ENCODE results near the gene AMHR2. TPM values are rescaled to one million over a fixed set of nuclear protein-coding genes. Genes with fewer than 3 reads are reported as not detected.

AMHR2 gene
- total RNA-seq, 1 experiment from 2014 or later: 0.14 TPM

DNA sequence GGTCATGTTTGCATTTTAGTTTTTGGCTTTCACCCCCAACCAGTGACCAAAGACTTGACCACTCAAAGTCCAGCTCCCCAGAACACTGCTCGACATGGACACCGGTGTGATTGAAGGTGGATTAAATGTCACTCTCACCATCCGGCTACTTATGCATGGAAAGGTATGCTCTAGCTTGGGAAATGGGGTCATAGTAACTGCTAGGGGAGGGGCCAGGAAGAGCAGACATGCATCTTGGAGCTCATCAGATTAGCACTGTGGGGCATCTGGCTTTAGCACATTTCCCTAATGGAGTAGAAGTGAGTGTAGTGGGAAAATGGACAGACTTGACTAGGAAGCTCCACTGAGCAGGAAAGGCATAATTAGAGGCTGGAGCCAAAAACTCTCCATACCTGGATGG is 31.1 kb downstream of the AMHR2 start:
- Histone ChIP-seq H3K4me3 (no peak overlapping the region), H3K27ac (no peak overlapping the region), H3K9me3 (replicated peaks) (no peaks in the 10 kb centered on the region), H3K27me3 (no peaks in the 10 kb centered on the region), H3K36me3 (peaks cover 71% of the 10 kb centered on the region), H3K4me1 (peaks cover 8% of the 10 kb centered on the region)
- DNase-seq: no peak

DNA sequence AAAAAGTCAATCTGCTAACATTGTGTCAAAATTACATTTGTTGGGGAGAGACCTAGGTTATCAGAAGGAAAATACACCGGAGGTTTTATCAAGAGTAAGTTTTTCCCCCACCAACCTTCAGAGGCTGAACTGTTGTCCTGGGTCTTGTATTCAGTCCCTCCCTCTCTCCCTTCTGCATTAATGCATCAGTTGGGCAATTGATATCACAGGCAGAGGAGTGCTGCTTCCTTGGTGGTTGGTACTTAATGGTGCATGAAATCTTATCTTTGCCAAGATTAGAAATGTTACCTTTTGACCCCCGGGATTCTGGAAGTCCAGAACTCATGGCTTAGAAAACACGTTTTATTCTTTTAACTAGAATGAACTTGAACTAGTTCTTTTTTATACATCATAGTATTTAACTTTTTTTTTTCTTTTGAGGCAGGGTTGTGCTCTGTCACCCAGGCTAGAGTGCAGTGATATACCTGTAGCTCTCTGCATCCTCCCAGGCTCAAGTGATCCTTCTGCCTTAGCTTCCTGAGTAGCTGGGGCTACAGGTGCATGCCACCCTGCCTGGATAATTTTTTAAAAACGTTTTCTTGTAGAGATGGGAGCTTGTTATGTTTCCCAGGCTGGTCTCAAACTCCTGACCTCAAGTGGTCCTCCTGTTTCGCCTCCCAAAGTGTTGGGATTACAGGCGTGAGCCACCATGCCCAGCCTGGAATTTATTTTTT is 33.2 kb downstream of the AMHR2 start:
- DNase-seq: no peak
- no peaks in the 10 kb centered on the region for H3K9me3 ChIP-seq (replicated peaks)
- H3K36me3 ChIP-seq: peaks cover 92% of the 10 kb centered on the region
- no peak overlapping the region for H3K4me3 ChIP-seq
- no peaks in the 10 kb centered on the region for H3K27me3 ChIP-seq
- H3K27ac ChIP-seq: no peak overlapping the region
- peaks cover 8% of the 10 kb centered on the region for H3K4me1 ChIP-seq

DNA sequence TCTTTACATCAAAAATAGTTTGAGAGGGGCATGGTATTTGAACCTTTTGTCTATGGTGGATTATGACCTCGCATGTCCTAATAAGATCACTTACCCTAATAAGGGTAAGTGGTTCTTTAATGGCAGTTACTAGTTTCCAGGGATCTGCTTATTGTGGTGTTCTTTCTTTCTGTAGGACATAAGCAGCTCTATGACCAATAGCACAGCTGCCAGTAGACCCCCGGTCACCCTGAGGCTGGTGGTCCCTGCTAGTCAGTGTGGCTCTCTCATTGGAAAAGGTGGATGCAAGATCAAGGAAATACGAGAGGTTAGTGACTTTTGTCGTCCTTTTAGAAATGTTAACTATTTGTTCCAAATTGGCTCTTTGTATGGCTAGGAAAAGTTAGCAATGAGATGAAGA is 35.4 kb downstream of the AMHR2 start:
- no peaks in the 10 kb centered on the region for H3K27me3 ChIP-seq
- no peak overlapping the region for H3K27ac ChIP-seq
- H3K4me3 ChIP-seq: no peak overlapping the region
- H3K36me3 ChIP-seq: peaks cover 99% of the 10 kb centered on the region
- no peaks in the 10 kb centered on the region for H3K9me3 ChIP-seq (replicated peaks)
- H3K4me1 ChIP-seq: no peaks in the 10 kb centered on the region
- DNase-seq: no peak

DNA sequence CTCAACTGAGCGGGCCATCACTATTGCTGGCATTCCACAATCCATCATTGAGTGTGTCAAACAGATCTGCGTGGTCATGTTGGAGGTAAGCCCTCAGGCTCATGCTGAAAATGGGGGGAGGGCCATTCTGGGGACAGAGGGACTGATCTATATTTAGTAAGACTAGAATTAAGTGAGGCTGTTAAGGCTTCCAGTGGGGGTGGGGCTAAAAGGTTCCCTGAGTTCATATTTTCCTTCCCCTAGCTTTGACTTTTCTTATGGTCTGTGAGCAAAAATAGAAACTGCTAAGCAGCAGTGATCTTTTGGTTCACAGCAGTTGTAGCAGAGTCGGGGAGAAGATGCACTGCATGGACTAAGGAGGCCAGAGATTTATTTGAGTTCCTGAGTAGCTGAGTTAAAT is 37.4 kb downstream of the AMHR2 start:
- Histone ChIP-seq H3K36me3 (peaks cover 98% of the 10 kb centered on the region), H3K27me3 (no peaks in the 10 kb centered on the region), H3K4me1 (no peaks in the 10 kb centered on the region), H3K27ac (no peak overlapping the region), H3K4me3 (no peak overlapping the region), H3K9me3 (replicated peaks) (no peaks in the 10 kb centered on the region)
- no peak for DNase-seq

DNA sequence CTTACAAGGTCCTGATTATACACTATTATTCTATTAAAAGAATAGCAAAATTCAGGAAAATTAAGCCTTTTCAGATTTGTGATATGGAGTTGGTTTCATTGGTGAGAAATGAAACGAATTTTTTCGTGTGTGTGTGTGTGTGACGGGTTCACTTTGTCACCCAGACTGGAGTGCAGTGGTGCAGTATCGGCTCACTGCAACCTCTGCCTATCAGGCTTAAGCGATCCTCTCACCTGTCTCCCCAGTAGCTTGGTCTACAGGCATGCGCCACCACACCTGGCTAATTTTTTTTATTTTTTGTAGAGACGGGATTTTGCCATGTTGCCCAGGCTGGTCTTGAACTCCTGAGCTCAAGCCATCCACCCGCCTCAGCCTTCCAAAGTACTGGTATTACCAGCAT is 37.9 kb downstream of the AMHR2 start:
- no peak overlapping the region for H3K27ac ChIP-seq
- no peak for DNase-seq
- no peaks in the 10 kb centered on the region for H3K27me3 ChIP-seq
- H3K4me3 ChIP-seq: no peak overlapping the region
- no peaks in the 10 kb centered on the region for H3K4me1 ChIP-seq
- no peaks in the 10 kb centered on the region for H3K9me3 ChIP-seq (replicated peaks)
- H3K36me3 ChIP-seq: peaks cover 98% of the 10 kb centered on the region

DNA sequence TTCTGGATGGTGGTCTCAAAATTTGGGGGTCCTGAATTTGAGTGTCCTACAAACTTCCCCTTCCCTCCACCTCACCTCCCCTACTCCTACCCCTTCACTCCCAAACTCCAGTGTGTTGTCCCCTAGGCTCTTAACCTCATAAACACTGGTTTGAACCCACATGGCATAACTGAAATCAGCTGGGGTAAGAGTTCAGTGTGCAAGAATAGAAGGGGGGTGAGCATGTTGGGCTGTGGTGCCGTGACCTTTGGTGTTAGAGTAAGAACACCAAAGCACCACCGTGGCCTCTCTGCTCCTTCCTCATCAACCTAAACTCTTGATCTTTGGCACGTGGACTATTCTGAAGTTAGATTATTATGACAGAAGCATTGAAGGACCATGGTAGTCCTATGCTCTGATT is 39.3 kb downstream of the AMHR2 start:
- Histone ChIP-seq H3K9me3 (replicated peaks) (no peaks in the 10 kb centered on the region), H3K27me3 (no peaks in the 10 kb centered on the region), H3K4me3 (no peak overlapping the region), H3K4me1 (no peaks in the 10 kb centered on the region), H3K27ac (no peak overlapping the region), H3K36me3 (peaks cover 98% of the 10 kb centered on the region)
- no peak for DNase-seq

DNA sequence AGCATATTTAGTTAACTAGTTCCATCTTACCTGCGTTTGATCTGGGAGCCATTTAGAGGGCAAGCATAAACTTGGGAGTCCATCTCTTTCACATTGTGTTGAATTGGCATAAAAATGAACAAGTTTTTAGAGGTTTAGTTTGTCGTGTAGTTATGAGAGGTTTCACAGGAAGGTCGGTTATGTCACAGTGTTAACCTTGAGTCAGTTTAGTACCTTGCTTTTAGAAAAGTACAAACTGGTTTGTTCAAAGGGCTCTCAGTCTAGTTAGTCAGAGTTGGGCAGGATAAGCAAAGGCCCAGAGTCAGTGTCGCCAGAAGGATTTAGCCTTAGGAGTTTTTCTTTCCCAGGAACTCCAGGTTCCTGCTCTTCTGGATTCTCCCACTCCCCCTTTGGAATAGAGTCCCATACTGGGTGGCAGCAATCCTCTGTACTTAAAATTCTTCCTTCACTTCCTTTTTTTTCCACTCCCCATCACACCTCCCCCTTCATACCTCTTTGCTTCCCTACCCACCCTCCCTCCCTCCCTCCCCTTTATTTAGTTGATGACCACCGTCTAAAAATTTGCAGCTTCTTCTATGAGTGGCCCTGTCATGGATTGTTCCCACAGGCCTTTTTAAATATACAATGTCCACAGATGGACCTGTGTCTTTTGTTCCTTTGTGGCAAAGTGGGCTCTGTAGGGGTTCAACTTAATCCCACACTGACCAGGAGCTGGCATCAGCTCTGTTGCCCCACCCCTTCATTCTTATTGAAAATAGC is 40.3 kb downstream of the AMHR2 start:
- Histone ChIP-seq H3K27ac (no peak overlapping the region), H3K4me3 (no peak overlapping the region), H3K4me1 (no peaks in the 10 kb centered on the region), H3K36me3 (peaks cover 98% of the 10 kb centered on the region), H3K27me3 (no peaks in the 10 kb centered on the region), H3K9me3 (replicated peaks) (no peaks in the 10 kb centered on the region)
- DNase-seq: no peak

DNA sequence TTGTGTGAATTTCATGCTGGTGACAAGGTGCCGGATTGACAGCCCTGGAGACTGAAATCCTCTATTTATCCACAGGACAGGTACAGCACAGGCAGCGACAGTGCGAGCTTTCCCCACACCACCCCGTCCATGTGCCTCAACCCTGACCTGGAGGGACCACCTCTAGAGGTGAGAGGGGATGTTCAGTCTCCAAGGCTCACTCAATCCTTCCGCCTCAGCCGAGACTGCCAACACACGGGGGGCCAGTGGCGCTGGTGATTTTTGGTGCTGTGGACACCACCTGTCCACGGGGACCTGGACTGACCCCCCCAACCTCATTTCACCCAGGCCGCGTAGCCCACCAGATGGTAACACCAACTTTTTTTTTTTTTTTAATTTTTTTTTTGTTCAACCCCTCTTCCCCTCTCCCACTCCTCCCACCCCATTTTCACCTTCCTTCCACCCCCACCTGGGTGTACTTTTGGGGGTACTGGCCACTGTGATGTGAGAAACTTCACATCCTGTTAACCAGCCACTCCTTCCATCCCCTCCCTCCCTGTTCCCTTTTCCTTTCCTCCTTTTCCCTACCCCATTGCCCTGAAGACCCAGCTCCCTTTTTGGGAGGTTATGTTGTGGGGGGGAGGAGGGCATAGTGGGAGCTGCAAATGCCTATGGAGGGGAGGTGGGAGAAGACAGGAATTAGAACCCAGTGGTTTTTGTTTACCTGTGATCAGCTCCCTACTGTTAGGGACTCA is 41.2 kb downstream of the AMHR2 start:
- Histone ChIP-seq H3K9me3 (replicated peaks) (no peaks in the 10 kb centered on the region), H3K27me3 (no peaks in the 10 kb centered on the region), H3K4me3 (no peak overlapping the region), H3K36me3 (peaks cover 98% of the 10 kb centered on the region), H3K27ac (no peak overlapping the region), H3K4me1 (no peaks in the 10 kb centered on the region)
- DNase-seq: no peak

DNA sequence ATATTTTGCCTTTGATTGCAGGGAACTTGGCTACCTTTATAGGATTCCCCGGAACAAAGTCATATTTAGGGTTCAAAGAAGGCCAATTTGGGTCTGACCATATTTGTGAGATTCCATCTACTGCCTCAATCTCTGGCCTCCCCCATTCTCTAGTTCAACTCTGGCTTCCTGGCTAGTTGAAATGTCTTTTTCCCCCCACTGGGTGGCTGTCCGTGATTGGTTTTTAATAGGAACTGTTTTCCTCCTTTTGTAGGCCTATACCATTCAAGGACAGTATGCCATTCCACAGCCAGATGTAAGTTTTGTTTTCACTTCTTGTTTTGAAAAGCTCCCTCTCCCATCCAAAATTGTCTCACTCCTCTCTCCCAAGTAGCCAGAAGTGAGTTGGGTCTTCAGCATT is 42.0 kb downstream of the AMHR2 start:
- DNase-seq: no peak
- Histone ChIP-seq H3K4me3 (no peak overlapping the region), H3K4me1 (no peaks in the 10 kb centered on the region), H3K36me3 (peaks cover 98% of the 10 kb centered on the region), H3K27ac (no peak overlapping the region), H3K9me3 (replicated peaks) (no peaks in the 10 kb centered on the region), H3K27me3 (no peaks in the 10 kb centered on the region)

DNA sequence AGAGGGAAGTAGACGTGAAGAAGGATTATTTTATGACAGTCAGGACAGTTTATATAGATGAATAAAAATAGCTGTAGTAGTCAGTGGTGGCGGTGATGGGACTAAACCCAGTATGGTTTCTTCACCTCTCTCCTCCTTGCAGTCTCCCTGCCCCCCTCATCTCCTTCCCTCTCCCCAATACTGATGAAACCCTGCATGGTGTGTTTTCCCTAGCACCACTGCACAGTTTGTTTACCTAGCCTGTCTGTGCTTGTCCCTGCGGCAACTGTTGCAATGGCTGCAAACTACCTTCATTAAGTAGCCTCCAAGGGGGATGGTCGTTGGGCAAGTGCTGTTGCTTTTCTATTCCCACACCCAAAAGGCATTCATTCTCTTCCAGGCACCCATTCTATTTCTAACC is 43.0 kb downstream of the AMHR2 start:
- Histone ChIP-seq H3K36me3 (peaks cover 96% of the 10 kb centered on the region), H3K9me3 (replicated peaks) (no peaks in the 10 kb centered on the region), H3K4me1 (no peaks in the 10 kb centered on the region), H3K27me3 (no peaks in the 10 kb centered on the region), H3K4me3 (no peak overlapping the region), H3K27ac (no peak overlapping the region)
- no peak for DNase-seq

DNA sequence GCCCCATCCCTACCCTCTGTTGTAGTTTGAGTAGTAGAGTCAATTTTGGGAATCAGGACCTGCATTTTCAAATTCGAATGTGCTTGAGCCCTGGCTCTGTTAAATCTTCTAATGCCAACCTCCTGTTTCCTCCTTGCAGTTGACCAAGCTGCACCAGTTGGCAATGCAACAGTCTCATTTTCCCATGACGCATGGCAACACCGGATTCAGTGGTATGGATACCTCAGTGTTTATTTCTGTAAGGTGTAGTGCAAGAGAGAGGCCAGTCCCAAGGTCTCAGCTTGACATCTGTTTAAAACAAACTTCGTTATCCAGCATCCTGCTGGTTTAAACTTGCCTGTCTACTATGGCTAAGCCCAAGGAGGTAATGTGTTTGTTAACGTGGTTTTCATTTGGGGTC is 43.4 kb downstream of the AMHR2 start:
- H3K9me3 ChIP-seq (replicated peaks): no peaks in the 10 kb centered on the region
- H3K27ac ChIP-seq: no peak overlapping the region
- H3K4me3 ChIP-seq: no peak overlapping the region
- 0 out of 2 replicates have a peak, but pooled peaks cover under 1% of the 10 kb centered on the region for H3K4me1 ChIP-seq
- DNase-seq: no peak
- peaks cover 96% of the 10 kb centered on the region for H3K36me3 ChIP-seq
- no peaks in the 10 kb centered on the region for H3K27me3 ChIP-seq

DNA sequence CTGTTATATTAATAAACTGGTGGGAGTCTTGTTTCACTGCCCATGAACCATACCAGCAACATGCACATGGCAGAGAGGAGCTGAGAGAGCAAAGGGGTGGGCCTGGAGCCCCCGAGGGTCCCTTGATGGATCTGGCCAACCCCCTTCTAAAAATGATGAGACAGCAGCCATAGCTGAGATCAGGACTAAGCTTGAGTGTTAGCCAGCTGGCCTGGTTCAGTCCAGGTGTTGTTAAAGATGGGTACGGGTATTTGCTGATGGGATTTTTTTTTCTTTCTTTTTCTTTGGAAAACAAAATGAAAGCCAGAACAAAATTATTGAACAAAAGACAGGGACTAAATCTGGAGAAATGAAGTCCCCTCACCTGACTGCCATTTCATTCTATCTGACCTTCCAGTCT is 44.2 kb downstream of the AMHR2 start:
- no peak overlapping the region for H3K4me3 ChIP-seq
- no peak overlapping the region for H3K27ac ChIP-seq
- H3K9me3 ChIP-seq (replicated peaks): no peaks in the 10 kb centered on the region
- H3K27me3 ChIP-seq: no peaks in the 10 kb centered on the region
- DNase-seq: no peak
- peaks cover 96% of the 10 kb centered on the region for H3K36me3 ChIP-seq
- peaks cover 7% of the 10 kb centered on the region; the same call in 1 of the 2 replicates for H3K4me1 ChIP-seq

DNA sequence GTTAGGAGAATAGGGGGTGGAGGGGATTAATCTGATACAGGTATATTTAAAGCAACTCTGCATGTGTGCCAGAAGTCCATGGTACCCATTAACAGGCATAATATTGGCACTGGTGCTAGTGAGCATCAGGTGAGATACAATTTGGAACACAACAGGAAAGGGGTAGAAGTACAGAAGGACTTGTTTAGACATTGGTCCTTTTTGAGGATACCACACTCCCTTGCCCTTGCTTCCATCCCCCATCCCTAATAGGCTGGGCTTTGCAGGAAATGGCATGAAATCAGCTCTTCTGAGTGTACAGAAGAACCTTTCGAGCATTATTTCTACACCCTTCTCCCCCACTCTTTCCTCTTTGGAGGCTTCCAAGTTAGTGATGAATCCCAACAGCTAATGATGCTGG is 44.6 kb downstream of the AMHR2 start:
- Histone ChIP-seq H3K9me3 (replicated peaks) (no peaks in the 10 kb centered on the region), H3K4me3 (no peak overlapping the region), H3K27ac (no peak overlapping the region), H3K36me3 (peaks cover 96% of the 10 kb centered on the region), H3K4me1 (peaks cover 7% of the 10 kb centered on the region; the same call in 1 of the 2 replicates), H3K27me3 (no peaks in the 10 kb centered on the region)
- DNase-seq: no peak

DNA sequence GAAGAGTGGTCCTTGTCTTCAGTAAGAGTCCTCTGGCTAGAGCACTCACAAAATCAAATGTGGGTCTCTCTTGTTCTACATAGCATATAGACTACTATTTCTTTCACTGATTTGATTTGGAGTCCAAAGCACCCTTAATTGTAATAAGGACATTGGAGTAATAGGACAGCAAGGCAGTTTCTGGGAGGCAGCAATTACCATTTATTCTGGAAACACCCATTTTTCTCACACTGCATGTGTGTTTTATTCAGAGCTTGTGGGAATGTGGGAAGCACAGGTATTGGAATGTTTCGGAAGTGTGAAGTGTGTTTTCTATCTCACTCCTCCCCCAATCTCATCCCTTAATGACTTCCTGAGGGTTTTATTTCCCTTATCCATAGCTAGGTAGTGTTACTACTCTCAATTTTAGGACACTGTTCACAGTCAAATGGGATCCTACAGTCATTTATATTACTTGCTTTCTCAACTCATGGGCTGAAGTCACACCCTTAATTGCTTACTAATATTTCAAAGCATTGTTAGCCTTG is 48.5 kb downstream of the AMHR2 start:
- Histone ChIP-seq H3K4me3 (no peak overlapping the region), H3K4me1 (peaks cover 7% of the 10 kb centered on the region; the same call in 1 of the 2 replicates), H3K36me3 (peaks cover 98% of the 10 kb centered on the region), H3K27me3 (no peaks in the 10 kb centered on the region), H3K27ac (no peak overlapping the region), H3K9me3 (replicated peaks) (no peaks in the 10 kb centered on the region)
- no peak for DNase-seq

DNA sequence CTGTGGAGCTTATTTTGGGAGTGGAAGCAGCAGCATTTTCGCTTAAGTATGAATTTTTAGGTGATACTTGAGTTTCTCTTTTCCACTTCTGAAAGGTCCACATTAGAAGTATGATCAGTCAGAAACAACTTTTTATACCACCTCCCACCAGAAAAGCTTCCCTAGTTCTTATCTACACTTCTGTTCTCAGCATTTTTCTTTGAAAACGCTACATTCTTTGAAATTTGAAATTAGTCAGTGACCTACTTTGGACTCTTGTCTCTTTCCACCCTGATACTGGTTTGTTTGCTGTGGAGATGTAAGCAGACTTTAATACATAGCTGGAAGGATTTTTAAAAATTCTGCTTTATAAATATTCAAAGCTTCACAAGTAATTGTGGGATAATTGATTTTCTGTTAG is 50.4 kb downstream of the AMHR2 start:
- H3K36me3 ChIP-seq: peaks cover 98% of the 10 kb centered on the region
- H3K9me3 ChIP-seq (replicated peaks): no peaks in the 10 kb centered on the region
- H3K27ac ChIP-seq: no peak overlapping the region
- H3K27me3 ChIP-seq: no peaks in the 10 kb centered on the region
- H3K4me3 ChIP-seq: no peak overlapping the region
- H3K4me1 ChIP-seq: peaks cover 7% of the 10 kb centered on the region; the same call in 1 of the 2 replicates
- DNase-seq: no peak
